ENCODE measurements around the gene PRRX2.

The PRRX2 gene

DNA sequence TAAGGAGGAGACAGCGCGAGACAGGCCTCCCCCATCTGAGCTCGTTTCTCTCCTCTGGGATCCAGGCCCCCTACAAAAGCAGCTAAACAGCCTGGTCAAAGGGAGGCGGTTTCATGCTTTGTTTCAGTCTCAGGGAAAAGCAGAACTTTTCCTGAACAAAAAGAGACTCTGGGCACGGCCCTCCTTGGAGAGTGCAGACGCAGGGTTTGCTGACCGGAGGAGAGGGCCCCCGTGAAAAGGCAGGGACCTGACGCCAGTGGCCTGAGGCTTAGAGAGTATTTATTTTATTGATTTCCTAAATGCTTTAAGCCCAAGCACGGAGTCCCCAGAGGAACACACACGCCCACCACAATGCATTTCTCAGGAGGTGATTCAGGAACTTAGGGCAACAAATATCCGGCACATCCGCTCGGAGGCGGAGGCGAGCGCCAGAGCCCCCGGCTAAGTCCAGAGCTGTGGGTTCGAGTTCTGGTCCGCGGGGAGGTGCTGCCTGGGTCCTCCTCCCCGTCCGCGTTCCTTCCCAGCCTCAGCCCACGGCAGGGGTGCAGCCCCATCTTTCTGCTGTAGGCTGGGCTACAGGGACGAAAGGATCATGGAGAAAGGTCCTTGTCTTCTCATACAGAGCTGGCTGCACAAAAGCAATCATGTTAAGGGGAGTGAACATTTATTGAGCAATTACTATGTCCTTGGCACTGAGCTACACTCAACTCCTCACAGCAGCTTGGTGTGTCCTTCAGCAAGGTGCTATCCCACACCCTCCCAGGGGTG, 47.4 kb downstream of the PRRX2 start:
- peak; percentile 34 for DNase-seq

DNA sequence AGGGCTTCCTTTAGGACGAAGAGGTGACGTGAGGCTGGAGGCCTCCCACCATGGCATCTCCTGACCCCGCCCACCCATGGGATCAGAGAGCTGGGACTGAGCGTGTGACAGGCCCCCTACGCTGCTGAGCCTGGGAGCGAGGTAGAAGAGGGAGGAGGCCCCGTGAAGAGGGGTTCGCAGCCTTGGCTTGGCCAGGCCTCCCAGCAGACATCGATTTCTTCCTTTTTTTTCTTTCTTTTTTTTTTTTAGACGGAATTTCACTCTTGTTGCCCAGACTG, 47.9 kb downstream of the PRRX2 start:
- DNase-seq = no peak

DNA sequence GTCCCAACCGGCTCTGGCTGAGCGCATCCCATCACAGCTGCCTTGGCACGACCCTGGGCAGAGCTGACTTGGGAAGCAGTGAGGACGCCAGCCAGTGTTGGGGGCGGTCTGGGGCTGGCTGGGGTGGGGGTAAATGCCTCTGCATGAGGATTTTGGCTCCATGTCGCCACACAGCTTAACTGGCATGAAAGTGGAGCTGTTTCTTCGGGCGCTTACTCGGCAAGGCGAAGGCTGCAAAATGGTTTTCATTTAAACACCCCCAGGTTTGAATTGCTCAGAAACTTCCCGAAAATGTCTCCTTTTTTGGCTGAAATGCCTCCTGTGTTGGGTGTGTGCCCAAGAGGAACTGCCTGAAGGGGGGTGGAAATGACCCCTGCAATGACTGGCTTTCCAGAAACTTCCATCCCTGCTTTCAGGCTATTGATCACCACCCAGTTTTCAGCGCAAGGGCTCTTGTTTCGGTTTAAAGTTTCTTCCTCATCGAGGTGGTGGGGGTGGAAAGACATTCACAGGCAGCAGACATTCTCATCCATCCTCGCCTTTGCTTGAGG, 49.1 kb downstream of the PRRX2 start:
- peak; percentile 56 for DNase-seq

DNA sequence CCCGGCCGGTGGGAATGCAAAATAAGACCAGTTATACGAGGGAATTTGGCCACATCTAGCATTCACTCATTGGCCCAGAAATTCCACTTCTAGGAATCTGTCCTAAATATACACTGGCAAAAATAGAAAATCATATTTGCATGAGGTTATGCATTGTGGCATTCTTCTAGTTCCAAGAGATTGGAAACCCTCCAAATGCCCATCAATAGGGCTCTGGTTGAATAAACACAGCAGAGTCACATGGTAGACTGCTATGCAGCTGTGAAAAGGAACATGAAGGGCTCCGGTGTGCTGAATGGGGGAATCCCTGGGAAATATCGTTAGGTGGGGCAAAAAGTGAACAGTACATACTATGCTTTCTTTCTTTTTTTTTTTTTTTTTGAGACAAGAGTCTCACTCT, 50.6 kb downstream of the PRRX2 start:
- no peak for DNase-seq

DNA sequence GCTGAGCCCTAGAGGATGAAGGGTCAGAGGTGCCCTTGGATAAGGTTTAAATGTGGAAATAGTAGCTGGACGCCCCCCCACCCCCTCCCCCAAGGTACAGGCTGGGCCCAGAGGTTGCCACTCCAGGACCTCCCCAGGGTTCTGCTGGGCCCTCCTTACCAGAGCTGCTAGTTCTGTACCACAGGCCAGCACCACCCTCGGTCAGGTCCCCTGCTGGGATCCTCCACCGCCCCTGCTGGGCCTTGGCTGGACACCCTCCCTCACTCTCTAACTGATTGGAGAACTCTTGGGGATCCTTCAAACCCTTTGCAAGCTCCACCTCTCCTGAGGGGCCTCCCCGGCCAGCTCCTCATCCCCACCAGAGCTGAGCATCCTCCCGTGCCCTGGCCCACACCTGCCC, 52.5 kb downstream of the PRRX2 start:
- no peak for DNase-seq

DNA sequence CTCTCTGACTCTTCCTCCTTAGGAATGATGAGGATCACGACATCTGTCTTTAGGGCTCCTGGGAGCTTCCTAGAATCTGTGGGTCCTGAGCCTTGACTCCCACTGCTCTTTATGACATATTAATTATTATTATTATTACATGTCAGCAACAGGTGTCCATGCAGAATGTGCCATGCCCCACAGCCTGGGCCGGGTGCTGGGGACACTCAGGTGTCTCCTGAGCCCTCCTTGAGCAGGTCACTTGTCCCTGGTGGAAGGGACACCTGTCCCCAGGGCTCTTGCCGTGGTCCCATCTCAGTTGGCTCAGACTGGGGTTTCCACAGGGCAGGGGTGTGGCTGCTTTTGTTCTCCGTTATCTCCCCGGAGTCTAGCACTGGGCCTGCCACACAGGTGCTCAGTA, 53.2 kb downstream of the PRRX2 start:
- no peak for DNase-seq

DNA sequence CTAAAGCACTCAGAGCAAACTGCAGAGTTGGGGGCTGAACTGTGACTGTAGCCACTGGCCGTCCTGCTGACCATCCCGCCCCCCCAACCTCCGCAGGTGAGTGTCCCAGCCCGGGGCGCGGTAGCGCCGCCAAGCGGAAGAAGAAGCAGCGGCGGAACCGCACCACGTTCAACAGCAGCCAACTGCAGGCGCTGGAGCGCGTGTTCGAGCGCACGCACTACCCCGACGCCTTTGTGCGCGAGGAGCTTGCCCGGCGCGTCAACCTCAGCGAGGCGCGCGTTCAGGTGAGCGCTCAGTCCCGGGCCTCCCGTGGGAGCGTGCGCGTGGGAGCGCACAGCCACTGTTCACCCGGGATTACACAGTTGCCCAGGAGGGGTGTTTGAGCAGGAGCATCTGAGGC, 53.7 kb downstream of the PRRX2 start:
- DNase-seq = no peak

DNA sequence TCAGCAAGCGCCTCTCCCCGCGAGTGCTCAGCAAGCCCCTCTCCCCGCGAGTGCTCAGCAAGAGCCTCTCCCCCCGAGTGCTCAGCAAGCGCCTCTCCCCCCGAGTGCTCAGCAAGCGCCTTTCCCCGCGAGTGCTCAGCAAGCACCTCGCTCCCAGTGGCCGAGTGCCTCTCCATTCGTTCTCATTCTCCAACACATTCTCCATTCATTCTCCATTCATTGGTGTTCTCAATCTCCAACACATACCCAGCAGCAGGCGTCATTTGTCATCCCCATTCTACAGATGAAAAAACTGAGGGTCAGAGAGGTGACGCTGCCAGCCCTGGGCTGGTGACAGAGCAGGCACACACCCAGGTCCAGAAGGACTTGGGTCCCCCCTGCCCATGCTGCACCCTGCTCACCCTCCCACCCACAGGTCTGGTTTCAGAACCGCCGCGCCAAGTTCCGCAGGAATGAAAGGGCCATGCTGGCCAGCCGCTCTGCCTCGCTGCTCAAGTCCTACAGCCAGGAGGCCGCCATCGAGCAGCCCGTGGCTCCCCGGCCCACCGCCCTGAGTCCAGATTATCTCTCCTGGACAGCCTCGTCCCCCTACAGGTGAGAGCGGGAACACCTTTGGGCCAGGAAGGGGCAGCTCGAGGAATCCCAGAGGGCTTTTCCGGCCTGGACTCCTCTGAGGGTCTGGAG, 54.9 kb downstream of the PRRX2 start:
- no peak for DNase-seq

DNA sequence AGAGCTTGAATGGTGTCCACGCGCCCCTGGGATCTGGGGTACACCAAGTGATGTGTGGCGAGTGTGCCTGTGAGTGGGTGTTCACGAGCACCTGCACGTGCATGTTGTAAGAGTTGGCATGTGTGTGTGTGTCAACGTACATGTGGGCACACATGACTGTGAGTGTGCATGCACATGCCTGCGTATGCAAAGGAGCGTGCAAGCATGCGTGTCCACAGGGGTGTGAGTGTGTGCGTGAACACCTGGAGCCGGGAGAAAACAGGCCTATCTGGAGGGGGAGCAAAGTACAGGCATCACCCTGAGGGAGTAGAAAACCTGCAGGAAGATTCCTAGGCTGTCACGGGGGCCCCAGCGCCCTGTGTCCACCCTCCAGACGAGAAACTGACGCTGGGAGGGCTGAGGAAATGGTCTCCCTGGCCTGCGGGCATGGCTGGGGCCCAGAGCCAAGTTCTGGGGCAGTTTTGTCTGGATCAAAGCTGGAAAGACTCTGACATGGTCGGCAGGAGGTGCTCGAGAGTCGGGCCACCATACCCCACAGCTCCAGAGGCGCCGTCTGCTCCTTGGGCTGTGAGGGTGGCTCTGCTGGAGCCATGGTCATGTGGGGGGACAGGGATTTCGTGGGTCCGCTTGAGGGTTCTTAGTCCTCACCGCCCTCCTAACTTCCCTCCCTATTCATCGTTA, 55.6 kb downstream of the PRRX2 start:
- DNase-seq = no peak

DNA sequence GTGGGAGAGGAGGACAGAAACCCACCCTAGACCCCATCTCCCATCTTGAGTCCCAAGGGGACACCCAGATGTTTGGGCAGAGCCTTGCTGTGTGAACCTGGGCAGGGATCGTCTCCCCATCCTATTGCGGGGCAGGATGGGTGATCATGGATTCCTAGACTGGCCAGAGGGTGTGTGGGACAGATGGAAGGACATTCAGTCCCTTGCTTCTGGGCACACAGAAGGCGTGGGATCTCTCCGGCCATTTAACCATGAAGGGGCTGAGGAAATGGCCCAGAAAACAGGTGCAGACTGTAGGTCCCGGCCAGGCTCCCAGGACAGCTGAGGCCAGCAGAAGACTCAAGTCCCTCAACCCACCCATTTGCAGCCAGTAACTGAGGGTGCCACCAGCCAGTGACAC, 57.5 kb downstream of the PRRX2 start:
- DNase-seq = no peak

DNA sequence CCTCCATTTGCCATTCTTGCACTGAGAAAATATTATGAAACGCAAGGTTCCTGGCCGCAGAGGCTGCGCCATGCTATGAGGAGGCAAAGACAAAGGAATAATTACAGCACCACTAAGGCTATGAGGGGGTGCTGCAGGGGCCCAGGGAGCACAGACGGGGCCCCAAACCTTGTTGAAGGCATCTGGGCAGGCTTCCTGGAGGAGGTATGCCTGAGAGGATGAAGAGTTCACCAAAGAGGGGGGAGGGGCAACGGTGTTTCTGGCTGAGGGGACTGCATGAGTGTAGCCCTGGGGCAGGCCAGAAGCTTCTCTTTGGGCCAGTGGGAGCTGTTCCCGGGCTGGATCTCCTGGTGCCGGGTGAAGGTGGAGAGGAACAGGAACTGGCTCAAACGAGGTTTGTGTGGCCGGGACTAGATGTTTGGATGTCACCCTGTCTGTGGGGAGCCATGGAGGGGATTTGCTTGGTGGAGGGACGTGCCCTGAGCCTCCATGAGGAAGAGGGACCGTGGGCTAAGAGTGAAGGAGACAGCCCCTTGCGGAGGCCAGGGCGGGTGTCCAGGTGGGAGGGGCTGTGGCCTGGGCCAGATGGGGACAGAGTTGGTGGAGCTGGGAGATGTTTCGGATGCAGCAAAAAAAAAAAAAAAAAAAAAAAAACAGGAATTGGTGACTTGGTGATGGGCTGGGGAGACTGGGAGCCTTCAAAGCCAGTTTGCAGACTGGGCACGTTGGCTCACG, 59.2 kb downstream of the PRRX2 start:
- DNase-seq = no peak

DNA sequence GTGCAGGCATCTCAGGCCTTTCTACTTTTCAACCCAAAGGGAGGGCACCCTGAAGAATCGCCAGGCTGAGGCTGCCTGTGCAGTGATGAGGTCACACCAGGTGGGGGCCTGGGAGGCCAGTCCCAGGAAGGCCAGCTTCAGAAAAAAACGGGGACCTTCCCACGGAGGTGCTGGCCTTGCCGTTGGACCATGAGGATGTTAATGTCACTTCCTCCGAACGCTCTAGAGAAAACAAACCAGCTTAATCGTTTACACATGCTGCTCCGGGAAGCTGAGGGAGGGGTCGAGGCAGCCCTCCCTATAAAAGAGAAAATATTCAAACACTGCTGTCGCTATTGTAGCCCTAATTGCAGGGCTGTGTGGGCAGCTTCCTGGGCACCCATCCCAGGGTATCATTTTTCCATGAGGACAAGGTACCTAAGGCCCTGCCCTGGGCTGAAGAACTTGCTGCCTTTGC, 60.4 kb downstream of the PRRX2 start:
- no peak for DNase-seq

DNA sequence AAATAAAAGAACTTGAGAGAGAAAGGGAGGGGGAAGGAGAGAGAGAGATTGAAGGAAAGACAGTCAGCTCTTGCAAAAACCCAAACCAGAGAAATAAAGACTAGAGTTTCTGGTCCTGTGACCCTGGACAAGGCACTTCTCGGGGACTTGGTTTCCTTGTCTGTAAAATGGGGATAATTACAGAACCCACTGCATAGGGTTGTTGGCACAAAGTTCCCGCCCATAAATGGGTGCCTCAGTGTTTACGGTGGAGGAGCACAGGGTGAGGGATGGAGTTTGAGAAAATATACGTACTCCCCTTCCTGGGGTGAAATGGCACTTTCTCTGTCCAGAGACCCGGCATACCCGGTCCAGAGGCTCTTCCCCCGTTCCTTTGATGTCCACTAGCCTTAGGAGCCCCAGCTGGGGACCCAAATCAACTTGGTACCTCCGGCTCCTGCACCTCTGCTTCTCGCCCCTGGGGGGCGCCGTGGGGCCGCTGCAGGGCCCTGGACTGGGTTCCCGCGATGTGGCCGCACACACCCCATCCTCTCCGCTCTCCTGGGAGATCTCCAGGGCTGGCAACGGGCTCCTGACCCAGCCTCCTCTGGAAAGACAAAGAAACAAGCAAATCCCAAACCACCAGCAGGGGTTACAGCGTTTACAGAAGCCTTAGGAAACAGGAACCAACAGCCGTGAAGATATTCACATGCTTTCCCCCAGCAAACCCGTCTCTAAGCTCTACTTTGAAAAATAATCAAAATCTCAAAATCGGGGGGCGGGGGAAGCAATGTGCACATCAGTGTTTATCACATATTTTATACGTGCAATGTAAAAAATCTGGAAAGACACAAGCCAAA, 61.1 kb downstream of the PRRX2 start:
- DNase-seq = peak; percentile 78

DNA sequence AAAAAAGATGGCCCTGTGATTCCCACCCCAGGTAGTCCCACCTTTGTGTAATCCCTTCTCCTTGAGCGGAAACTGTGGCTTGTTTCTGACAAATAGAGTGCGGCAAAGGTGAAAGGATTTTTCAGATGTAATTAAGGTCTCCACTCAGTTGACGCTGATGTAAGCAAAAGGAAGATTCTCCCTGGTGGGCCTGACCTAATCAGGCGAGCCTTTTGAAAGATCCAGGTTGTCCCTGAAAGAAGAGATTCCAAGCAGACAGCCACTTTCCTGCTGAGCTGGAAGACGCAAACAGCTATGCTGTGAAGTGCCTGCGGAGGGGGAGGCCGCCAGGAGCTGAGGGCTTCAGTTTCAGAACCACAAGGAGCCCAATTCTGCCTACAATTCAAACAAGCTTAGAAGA, 63.3 kb downstream of the PRRX2 start:
- no peak for DNase-seq

DNA sequence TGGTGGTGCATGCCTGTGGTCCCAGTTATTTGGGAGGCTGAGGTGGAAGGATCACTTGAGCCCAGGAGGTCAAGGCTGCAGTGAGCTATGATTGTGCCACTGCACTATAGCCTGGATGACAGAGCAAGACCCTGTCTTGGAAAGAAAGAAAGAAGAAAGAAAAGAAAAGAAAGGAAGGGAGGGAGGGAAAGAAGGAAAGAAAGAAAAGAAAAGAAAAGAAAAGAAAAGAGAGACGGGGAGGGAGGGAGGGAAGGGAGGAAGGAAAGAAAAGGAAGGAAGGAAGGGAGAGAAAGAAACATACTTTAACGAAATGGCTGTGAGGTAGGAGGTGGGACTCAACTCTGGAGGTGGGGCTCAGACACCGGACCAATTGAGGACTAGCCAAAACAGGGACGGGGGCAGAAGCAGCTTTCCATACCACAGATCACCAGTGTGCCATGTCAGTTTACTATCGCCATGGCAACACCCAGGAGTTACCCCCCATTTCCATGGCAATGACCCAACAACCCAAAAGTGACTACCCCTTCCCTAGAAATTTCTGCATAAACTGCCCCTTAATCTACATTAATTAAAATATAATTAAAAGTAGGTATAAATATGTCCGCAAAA, 66.1 kb downstream of the PRRX2 start:
- no peak for DNase-seq

DNA sequence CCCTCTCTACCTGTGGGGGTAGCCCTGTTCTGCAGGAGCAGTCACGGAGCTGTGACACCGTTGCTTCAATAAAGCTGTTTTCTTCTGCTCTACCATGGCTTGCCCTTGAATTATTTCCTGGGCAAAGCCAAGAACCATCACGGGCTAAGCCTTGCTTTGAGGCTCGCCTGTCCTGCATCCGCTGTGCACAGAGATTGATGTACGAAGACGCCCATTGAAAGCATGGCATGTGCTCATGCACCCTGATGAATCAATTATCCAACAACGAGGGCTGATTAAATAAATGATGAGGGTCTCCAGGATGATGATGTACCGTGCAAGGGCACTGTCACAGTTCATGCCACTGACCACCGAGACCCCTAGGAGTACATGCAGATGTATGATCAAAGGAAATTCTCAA, 66.7 kb downstream of the PRRX2 start:
- DNase-seq = no peak

DNA sequence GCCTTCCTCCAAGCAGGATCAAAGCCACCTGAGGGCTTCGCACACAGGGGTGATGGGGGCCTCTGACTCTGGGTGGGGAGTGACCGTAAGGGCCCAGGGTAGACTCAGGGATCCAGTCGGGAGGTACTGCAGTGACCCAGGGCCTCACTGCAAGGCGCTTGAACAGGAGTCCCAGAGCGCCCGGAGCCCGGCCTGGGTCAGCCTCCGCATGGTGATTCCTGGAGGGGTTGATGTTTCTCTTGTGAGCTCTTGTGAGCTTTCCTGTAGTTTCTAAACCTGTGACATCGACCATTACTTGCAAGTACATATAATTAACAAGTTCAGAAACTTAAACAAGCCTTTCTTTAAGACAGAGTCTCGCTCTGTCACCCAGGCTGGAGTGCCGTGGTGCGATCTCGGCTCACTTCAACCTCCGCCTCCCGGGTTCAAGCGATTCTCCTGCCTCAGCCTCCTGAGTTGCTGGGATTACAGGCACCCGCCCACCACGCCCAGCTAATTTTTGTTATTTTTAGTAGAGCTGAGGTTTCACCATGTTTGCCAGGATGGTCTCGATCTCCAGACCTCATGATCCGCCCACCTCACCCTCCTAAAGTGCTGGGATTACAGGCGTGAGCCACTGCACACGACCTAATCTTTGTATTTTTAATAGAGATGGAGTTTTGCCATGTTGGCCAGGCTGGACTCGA, 67.6 kb downstream of the PRRX2 start:
- no peak for DNase-seq

DNA sequence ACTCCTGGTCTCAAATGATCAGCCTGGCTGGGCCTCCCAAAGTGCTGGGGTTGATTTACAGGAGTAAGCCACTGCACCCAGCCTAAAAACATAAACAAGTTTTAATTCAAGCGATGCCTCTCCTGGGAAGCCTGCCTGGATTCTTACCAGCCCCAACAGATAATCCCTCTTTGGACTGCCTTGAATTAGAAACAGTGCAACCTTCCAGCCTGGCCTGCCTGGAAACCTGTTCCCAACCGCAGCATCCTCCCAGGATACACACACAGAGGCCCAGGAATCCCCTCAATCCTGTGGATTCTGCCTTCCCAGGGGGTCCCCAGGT, 68.1 kb downstream of the PRRX2 start:
- DNase-seq = no peak

DNA sequence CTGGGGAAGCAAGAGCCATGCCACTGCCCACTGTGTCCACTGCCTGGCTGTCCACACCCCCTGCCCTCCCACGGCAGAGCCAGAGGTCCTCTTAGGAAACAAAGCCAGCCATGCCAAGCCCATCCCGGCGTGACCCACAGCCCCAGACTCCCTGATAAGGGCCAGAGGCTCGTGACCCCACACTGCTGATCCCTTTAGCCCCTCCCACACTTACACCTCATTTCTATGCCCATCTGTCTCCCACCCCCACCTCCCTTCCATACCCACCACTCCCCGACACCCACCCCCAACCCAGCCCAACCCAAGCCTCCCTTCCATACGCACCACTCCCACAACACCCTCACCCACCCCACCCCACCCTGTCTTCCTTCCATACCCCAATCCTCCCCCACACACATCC, 70.1 kb downstream of the PRRX2 start:
- no peak for DNase-seq

DNA sequence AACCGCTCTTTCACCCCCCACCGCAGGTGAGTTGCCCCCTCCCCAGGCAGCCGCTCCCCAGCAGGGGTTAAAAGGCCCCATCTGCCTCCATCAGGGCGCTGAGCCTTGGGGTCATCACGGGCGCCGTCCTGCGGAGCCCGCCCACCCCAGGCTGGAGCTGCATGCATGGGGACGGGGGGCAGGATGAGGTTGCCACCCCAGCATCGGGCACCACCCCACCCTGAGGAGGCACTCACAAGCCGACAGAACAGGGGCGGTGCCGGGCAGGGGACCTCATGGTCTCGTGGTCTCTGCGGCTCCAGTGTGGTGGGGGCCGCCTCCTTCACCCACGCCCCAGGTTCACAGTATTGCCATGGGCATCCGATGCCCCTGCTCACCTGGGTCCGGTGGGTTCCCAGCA, 70.9 kb downstream of the PRRX2 start:
- DNase-seq = no peak

DNA sequence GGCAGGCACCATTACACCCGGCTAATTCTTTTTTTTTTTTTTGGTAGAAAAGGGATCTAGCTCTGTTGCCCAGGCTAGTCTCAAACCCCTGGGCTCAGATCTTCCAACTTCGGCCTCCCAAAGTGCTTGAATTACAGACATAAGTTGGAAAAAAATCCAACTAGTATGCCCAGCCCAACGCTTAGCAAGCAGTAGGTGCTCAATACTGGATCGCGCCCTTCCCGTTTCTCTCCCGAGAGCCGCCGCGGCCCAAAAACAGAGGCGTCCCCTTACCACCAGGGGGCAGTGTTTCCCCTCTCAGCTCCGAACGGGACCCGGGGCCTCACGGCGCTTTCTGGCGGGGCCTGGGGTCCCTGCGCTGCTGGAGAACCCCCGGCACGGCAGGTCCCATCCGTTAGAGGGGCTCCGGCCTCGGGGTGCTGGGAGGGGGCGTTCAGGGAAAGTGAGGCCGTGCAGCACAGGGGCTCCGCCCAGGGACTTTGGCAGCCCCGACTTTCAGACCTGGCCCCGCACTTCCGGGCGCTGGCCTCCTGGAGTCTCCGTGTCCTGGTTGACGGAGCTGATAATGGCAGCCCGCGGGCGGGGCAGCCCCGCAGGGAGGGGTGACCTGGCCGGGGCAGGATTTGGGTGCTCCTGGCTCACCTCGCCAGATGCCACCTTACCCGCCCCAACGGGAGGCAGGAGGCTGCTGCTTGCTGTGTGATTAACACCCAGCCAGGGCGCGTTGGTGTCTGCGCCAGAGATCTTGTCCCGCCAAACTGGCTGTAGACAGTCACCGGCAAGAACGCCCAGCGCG, 72.2 kb downstream of the PRRX2 start:
- DNase-seq = peak; percentile 93

Measured in suppressor macrophage treated with lipopolysaccharide for 4 hours (primary cell).